Stomach (tissue), 9 donors: Measurements from ENCODE around the gene ARHGAP10. TPM values are rescaled to one million over a fixed set of nuclear protein-coding genes. Genes with fewer than 3 reads are reported as not detected.
A peak's percentile ranks its signal among the peaks of the same experiment; 100 is the strongest.

Experiments used
- DNase-seq, 2 donors: peaks; one replicate each; pipeline versions ENCODE4 v3.0.0 to v3.0.0-alpha.2; 2013 to 2019
- H3K27ac ChIP-seq, 5 donors: fragments of 200-600 bp in 4 of 5; sonication (generic) in 4 of 5; one replicate each; pipeline ENCODE4 v1.5.1; 2013 to 2019; ENCODE audit warnings: mild to moderate bottlenecking in 1 of 5, moderate library complexity in 1 of 5
- H3K27me3 ChIP-seq, 3 donors: fragments of 200-600 bp; sonication (generic); one replicate each; pipeline ENCODE4 v1.5.1; 2017 to 2019; ENCODE audit warnings: mixed run types in 1 of 3
- H3K36me3 ChIP-seq, 4 donors: fragments of 200-600 bp; sonication (generic); 1 replicate in 3 of 4; 2 replicates in 1 of 4; pipeline ENCODE4 v1.5.1; 2016 to 2019
- H3K4me1 ChIP-seq, 4 donors: fragments of 200-600 bp; sonication (generic); one replicate each; pipeline ENCODE4 v1.5.1; 2016 to 2019
- H3K4me3 ChIP-seq, 4 donors: fragments of 200-600 bp; sonication (generic) in 3 of 4; one replicate each; pipeline ENCODE4 v1.5.1; 2016 to 2019; ENCODE audit warnings: mild to moderate bottlenecking in 1 of 4
- H3K9me3 ChIP-seq, 4 donors: fragments of 200-600 bp; sonication (generic); one replicate each; pipeline ENCODE4 v1.5.1; 2016 to 2019
- EP300 ChIP-seq: sonication (generic); formaldehyde crosslinking; IDR thresholded peaks from one replicate; pipeline ENCODE4 v1.6.1; 2017; ENCODE audit warnings: antibody characterized with exemption
- POLR2A ChIP-seq, 4 donors: fragments of 450-650 bp; IDR thresholded peaks; one replicate each; pipeline ENCODE4 v1.6.1; 2016; ENCODE audit warnings: antibody characterized with exemption in 4 of 4, control low read depth in 2 of 4, mild to moderate bottlenecking in 1 of 4, moderate library complexity in 1 of 4
- POLR2AphosphoS5 ChIP-seq, 3 donors: sonication (generic); formaldehyde crosslinking; IDR thresholded peaks; one replicate each; pipeline ENCODE4 v1.6.1; 2016; ENCODE audit warnings: antibody characterized with exemption in 3 of 3
- WGBS, 5 donors: extraction: QIAGEN DNeasy Blood & Tissue Kit in 3 of 5; methylation state at CpG; one replicate each; pipeline versions ENCODE4 v1.1.5 to v1.1.7; 2013 to 2018; 5-methylcytosine and 5-hydroxymethylcytosine counted together
- intact Hi-C: fragments of 100-400 bp; cut with DNase I; formaldehyde crosslinking; loops from one replicate; pipeline ENCODE4 v1.15.1; 2023; ENCODE audit warnings: low total_unique reads
- polyA plus RNA-seq, 3 donors: library from polyadenylated mRNA; stranded (reverse); fragments of 200-250 nt; gene quantifications; one replicate each; pipeline ENCODE4 v1.2.3, GENCODE V29; 2013
- total RNA-seq, 5 donors: library from RNA; depleted of rRNA; stranded (reverse); fragments of >200 nt; gene quantifications; one replicate each; pipeline versions ENCODE4 v1.1.0 to v1.2.3, GENCODE V29; 2014 to 2016
- TF ChIP-seq, protein P1 (sequence below), 7 experiments: fragments of 450-650 bp in 4 of 7; fragments of 200-600 bp in 3 of 7; sonication (generic) in 3 of 7; IDR thresholded peaks; one replicate each; pipeline ENCODE4 v1.5.1; 2016 to 2019; ENCODE audit warnings: antibody characterized with exemption in 7 of 7, control low read depth in 2 of 7, mild to moderate bottlenecking in 1 of 7
- donor health status: healthy with polysubstance abuse.
- donor health status: Bipolar disorder and iron deficiency.
- donor health status: healthy.

The ARHGAP10 gene
- total and polyA plus RNA-seq, 8 donors: 18.1 to 117 (median 43.9) TPM

DNA sequence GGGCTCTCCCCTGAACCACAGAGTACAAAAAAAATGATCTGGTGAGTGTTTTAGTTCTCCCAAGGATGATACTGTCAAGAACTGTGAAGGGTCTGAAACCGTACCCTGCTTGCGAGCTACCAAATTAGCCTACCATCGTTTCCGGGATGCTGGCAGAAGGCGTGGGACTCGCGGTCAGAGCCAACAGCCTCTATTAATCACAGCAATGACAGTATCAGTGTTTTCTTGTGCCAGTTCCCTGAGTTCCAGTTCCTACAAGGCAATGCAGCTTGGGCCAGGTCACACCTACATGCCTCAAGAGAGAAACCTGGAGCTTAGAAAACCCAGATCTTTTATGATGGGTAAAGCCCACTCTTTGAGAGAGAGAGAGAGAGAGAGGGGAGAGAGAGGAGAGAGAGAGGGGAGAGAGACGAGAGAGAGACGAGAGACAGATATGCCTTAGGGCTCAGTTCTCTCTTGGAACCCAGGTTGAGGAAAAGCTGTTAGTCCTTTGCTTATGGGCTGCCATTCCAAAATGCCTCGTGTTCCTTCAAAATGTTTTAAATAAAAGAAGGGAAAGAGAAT lies 327.8 kb downstream of the ARHGAP10 start:
- 51 to 80% (median 63%) methylated on average over 10 of the region's 10 CpGs for WGBS, 5 donors
- TF ChIP-seq EP300 (no peak), POLR2AphosphoS5 (IDR thresholded peaks at IDR 0.05) (no peak), POLR2A (IDR thresholded peaks at IDR 0.05) (no peak)
- TF ChIP-seq, protein P1, sequence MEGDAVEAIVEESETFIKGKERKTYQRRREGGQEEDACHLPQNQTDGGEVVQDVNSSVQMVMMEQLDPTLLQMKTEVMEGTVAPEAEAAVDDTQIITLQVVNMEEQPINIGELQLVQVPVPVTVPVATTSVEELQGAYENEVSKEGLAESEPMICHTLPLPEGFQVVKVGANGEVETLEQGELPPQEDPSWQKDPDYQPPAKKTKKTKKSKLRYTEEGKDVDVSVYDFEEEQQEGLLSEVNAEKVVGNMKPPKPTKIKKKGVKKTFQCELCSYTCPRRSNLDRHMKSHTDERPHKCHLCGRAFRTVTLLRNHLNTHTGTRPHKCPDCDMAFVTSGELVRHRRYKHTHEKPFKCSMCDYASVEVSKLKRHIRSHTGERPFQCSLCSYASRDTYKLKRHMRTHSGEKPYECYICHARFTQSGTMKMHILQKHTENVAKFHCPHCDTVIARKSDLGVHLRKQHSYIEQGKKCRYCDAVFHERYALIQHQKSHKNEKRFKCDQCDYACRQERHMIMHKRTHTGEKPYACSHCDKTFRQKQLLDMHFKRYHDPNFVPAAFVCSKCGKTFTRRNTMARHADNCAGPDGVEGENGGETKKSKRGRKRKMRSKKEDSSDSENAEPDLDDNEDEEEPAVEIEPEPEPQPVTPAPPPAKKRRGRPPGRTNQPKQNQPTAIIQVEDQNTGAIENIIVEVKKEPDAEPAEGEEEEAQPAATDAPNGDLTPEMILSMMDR (IDR thresholded peaks at IDR 0.05): no peak
- Histone ChIP-seq H3K27me3 (no peaks in the 10 kb centered on the region), H3K9me3 (no peaks in the 10 kb centered on the region), H3K36me3 (peaks cover 10 to 26% (median 17%) of the 10 kb centered on the region in 4 donors), H3K4me1 (peaks cover 0 to 66% (median 27%) of the 10 kb centered on the region in 4 donors), H3K27ac (no peak overlapping the region), H3K4me3 (no peak overlapping the region)
- intact Hi-C loops: no loop called here
- peak in 1 of 2 donors; percentile 68 for DNase-seq

DNA sequence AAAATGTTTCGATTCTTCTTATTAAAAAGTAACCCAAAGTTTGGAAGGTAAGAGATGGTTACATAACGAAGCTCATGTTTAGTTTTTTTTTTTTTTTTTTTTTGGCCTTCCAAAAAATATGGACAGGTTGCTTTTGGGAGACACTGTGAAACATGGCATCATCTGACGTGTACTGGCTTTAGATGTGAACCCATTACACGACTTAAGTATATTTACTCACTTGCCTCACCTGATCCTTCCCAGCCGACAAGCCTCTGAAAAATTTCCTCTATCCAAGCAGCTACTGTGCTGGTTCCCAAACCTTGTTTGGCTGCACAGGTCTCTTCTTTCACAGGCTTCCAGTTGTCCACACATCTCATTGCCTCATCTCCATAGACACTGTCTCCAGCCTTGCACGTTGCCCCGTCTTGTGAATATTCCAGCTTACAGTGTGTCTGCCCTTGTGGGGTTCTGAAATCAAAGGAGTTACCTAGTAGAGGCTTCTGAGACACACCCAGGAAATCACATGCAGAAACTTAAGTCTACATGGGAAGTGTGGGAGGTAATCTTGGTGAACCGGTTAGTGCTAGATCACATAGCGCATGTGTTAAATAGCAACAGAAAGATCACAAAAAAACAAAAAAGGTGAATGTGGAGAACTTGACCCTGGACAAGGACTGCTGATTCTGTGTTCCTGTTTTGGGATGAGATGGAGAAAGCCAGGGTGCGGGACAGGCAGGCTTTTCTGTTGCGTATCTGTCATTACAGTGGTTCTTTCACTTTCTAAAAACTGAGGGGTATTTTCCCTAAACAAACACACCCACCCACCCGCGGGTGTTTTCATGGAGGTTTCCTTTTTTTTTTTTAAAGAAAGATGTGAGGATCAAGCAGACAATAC lies 328.6 kb downstream of the ARHGAP10 start:
- WGBS, 5 donors: 51 to 69% (median 58%) methylated on average over 13 of the region's 13 CpGs
- Histone ChIP-seq H3K4me3 (no peak overlapping the region), H3K27me3 (no peaks in the 10 kb centered on the region), H3K27ac (peak overlapping the region in 1 of 5 donors; percentile 30), H3K4me1 (peaks cover 0 to 71% (median 25%) of the 10 kb centered on the region in 4 donors), H3K9me3 (no peaks in the 10 kb centered on the region), H3K36me3 (peaks cover 12 to 28% (median 25%) of the 10 kb centered on the region in 4 donors)
- intact Hi-C loops: no loop called here
- TF ChIP-seq POLR2A (IDR thresholded peaks at IDR 0.05): no peak
- TF ChIP-seq POLR2AphosphoS5 (IDR thresholded peaks at IDR 0.05): no peak
- TF ChIP-seq, protein P1 (IDR thresholded peaks at IDR 0.05): no peak
- TF ChIP-seq EP300: no peak
- DNase-seq: peak in 1 of 2 donors; percentile 87

DNA sequence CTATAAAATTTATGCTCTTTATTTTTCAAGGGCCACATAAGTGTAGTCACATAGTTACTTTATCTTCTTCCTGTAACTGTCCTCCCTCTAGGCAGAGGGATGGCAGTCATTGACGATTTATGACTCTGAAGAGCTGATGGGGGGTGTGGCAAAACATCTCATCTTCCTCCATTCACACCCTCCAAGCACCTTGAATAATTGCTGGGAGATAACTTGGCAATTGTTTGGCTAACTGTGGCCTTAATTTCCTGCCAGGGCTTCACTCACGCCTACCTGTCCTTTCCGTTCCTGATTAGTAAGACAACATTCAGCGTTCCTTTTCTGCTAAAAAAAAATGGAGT lies 329.2 kb downstream of the ARHGAP10 start:
- Histone ChIP-seq H3K4me1 (peaks cover 0 to 71% (median 22%) of the 10 kb centered on the region in 4 donors), H3K36me3 (peaks cover 12 to 32% (median 30%) of the 10 kb centered on the region in 4 donors), H3K27ac (no peak overlapping the region), H3K27me3 (no peaks in the 10 kb centered on the region), H3K9me3 (no peaks in the 10 kb centered on the region), H3K4me3 (no peak overlapping the region)
- 30 to 57% (median 41%) methylated on average over 4 of the region's 4 CpGs for WGBS, 5 donors
- intact Hi-C loops: no loop called here
- no peak for DNase-seq
- TF ChIP-seq POLR2AphosphoS5 (IDR thresholded peaks at IDR 0.05): no peak
- TF ChIP-seq EP300: no peak
- TF ChIP-seq, protein P1 (IDR thresholded peaks at IDR 0.05): no peak
- no peak for TF ChIP-seq POLR2A (IDR thresholded peaks at IDR 0.05)

DNA sequence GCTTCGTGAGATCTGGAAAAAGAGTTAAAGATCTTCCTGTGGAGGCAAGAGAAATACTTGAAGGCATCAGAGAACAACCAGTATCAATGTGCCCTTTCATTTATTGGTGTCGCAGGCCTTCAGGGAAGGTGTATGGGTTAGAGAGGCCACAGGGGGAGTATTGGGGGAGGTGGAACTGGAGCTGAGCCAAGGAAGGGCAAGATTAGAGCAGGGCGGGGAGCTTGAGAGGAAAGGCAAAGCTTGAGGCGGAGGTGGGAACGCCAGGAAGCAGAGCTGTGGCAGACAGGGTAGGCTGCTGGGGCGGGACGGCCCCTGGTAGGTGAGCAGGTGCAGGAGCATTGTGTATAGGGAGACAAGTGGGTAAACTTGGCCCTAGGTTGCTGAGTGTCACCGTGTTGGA lies 329.9 kb downstream of the ARHGAP10 start:
- Histone ChIP-seq H3K36me3 (peaks cover 15 to 38% (median 36%) of the 10 kb centered on the region in 4 donors), H3K27me3 (no peaks in the 10 kb centered on the region), H3K27ac (no peak overlapping the region), H3K9me3 (no peaks in the 10 kb centered on the region), H3K4me3 (no peak overlapping the region), H3K4me1 (peaks cover 0 to 74% (median 20%) of the 10 kb centered on the region in 4 donors)
- intact Hi-C loops: no loop called here
- DNase-seq: peak in 1 of 2 donors; percentile 86
- WGBS, 5 donors: 32 to 59% (median 44%) methylated on average over 8 of the region's 8 CpGs
- TF ChIP-seq, protein P1 (IDR thresholded peaks at IDR 0.05): no peak
- TF ChIP-seq POLR2AphosphoS5 (IDR thresholded peaks at IDR 0.05) (no peak), EP300 (no peak), POLR2A (IDR thresholded peaks at IDR 0.05) (no peak)
